Muscle of leg (tissue), 11 donors: Measurements from ENCODE around the gene PSMD13. TPM values are rescaled to one million over a fixed set of nuclear protein-coding genes. Genes with fewer than 3 reads are reported as not detected.
A peak's percentile ranks its signal among the peaks of the same experiment; 100 is the strongest.

Experiments used
- DNase-seq: peaks from one replicate; pipeline ENCODE4 v3.0.0; 2013
- H3K27ac ChIP-seq: one replicate; pipeline ENCODE4 v1.5.1; 2013; ENCODE audit warnings: mild to moderate bottlenecking, low read length, control low read depth
- H3K27me3 ChIP-seq: one replicate; pipeline ENCODE4 v1.6.1; 2013; ENCODE audit warnings: low read length; ENCODE audit not compliant: control insufficient read depth, insufficient read depth
- H3K36me3 ChIP-seq: one replicate; pipeline ENCODE4 v1.6.1; 2013; ENCODE audit warnings: low read length; ENCODE audit not compliant: control insufficient read depth, insufficient read depth
- H3K4me1 ChIP-seq: one replicate; pipeline ENCODE4 v1.6.1; 2013; ENCODE audit warnings: low read length; ENCODE audit not compliant: control insufficient read depth, insufficient read depth
- H3K4me3 ChIP-seq: one replicate; pipeline ENCODE4 v1.5.1; 2013; ENCODE audit warnings: low read length, control low read depth
- H3K9me3 ChIP-seq: replicated peaks from 2 replicates; pipeline ENCODE4 v1.6.1; 2013; ENCODE audit warnings: low read depth, low read length; ENCODE audit not compliant: control insufficient read depth
- WGBS: methylation state at CpG from one replicate; pipeline ENCODE4 v1.1.5; 2013; ENCODE audit warnings: missing lambda C conversion rate; ENCODE audit not compliant: insufficient coverage; 5-methylcytosine and 5-hydroxymethylcytosine counted together
- polyA plus RNA-seq, 8 donors: library from polyadenylated mRNA; unstranded; fragments of 120-200 nt; gene quantifications; one replicate each; pipeline versions ENCODE4 v1.2.1 to v1.2.3, GENCODE V29; 2013; ENCODE audit warnings: inconsistent platforms in 1 of 8, low replicate concordance in 1 of 8; ENCODE audit not compliant: insufficient read length in 8 of 8, insufficient read depth in 1 of 8
- total RNA-seq: library from RNA; stranded (reverse); fragments of 120-200 nt; gene quantifications from one replicate; pipeline ENCODE4 v1.2.4, GENCODE V29; 2013

PSMD13 gene
- total and polyA plus RNA-seq, 9 donors = 82.6 to 115 (median 106) TPM

DNA sequence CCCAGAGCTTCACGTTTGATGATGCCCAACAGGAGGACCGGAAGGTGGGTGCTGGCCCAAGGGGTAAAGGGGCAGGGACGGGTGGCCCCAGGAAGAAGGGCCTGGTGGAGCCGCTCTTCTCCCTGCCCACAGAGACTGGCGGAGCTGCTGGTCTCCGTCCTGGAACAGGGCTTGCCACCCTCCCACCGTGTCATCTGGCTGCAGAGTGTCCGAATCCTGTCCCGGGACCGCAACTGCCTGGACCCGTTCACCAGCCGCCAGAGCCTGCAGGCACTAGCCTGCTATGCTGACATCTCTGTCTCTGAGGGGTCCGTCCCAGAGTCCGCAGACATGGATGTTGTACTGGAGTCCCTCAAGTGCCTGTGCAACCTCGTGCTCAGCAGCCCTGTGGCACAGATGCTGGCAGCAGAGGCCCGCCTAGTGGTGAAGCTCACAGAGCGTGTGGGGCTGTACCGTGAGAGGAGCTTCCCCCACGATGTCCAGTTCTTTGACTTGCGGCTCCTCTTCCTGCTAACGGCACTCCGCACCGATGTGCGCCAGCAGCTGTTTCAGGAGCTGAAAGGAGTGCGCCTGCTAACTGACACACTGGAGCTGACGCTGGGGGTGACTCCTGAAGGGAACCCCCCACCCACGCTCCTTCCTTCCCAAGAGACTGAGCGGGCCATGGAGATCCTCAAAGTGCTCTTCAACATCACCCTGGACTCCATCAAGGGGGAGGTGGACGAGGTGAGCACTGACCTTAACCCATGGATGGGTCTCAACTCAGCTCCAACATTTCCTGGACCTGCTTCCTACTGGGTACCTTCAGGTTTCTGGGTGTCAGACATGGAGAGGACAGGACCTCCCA lies 27.3 kb upstream of the PSMD13 start:
- 50% methylated on average over 23 of the region's 29 CpGs for WGBS
- Histone ChIP-seq H3K36me3 (peaks cover 61% of the 10 kb centered on the region), H3K27me3 (no peaks in the 10 kb centered on the region), H3K4me1 (peaks cover 40% of the 10 kb centered on the region), H3K27ac (peak overlapping the region; percentile 35), H3K9me3 (no peaks in the 10 kb centered on the region), H3K4me3 (peak overlapping the region; percentile 95)
- peak; percentile 14 for DNase-seq

DNA sequence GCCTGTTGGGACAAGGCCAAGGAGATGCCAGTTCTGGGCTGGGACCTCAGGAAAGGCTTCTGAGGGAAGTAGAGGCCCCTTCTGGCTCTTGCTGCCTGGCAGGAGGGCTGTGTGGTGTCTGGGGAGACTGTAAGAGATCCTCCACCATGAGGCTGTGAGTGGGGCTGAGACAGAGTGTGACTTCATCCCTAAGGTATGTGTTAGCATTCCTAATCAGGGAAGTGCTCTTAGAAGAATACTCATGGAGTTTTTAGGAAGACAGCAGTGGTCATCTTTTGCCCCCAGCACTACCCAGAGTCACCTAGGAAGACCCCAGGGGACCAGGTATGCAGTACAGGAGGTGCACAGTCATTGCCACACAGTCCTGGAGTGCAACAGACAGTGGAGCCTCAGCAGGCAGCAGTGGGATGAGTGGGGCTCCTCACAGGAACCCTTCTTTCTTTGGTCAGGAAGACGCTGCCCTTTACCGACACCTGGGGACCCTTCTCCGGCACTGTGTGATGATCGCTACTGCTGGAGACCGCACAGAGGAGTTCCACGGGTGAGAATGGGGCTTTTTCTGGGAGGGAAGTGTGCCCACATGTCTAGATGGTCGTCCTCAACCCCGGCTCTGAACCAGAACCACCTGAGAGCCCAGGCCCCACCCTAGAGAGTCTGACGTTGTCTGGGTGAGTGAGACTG lies 26.5 kb upstream of the PSMD13 start:
- H3K4me3 ChIP-seq = no peak overlapping the region
- H3K27ac ChIP-seq = no peak overlapping the region
- peaks cover 60% of the 10 kb centered on the region for H3K36me3 ChIP-seq
- H3K9me3 ChIP-seq = no peaks in the 10 kb centered on the region
- DNase-seq = peak; percentile 25
- WGBS = 87% methylated on average over 9 of the region's 9 CpGs
- H3K27me3 ChIP-seq = no peaks in the 10 kb centered on the region
- H3K4me1 ChIP-seq = peaks cover 36% of the 10 kb centered on the region

DNA sequence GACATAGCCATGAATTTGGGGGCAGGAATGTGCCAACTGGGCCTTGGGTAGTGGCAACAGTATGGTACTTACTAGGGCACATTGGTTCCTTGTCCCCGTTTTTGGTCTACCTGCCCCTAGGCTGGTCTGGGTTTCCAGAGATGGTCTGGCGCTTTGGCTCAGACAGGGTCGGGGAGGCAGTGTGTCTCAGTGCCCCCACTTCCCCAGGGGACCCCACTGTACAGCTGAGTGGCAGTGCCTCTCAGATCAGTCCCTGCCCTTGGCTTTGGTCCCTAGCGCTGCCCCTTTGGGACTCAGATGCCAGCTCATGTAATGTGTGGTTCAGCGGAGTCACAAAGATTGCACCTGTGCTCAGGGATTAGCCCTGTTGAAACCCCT lies 26.0 kb upstream of the PSMD13 start:
- no peak overlapping the region for H3K4me3 ChIP-seq
- 97% methylated on average over 4 of the region's 5 CpGs for WGBS
- H3K4me1 ChIP-seq = peaks cover 31% of the 10 kb centered on the region

DNA sequence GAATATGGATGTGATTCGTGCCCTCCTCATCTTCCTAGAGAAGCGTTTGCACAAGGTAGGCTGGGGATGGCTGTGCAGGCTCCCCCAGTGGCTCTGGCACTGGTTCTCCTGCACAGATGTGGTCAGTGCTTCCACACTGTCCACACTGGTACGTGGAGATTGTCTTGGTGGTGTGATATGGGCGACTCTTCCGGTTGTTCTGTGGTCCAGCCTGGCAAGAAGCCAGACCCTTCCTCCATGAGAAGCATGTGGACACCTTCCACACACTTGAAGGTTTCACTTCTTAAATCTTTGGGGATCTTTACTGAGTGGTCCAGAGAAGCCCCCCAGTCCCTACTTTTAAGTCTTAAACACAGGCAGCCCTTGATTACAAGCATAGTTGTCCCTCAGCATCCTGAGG lies 25.5 kb upstream of the PSMD13 start:
- WGBS = 62% methylated on average over 3 of the region's 5 CpGs
- H3K4me3 ChIP-seq = no peak overlapping the region
- H3K9me3 ChIP-seq = no peaks in the 10 kb centered on the region
- DNase-seq = no peak
- no peak overlapping the region for H3K27ac ChIP-seq
- peaks cover 65% of the 10 kb centered on the region for H3K36me3 ChIP-seq
- no peaks in the 10 kb centered on the region for H3K27me3 ChIP-seq
- peaks cover 25% of the 10 kb centered on the region for H3K4me1 ChIP-seq

More for the DNA sequence above, 26.0 kb upstream of the PSMD13 start:
- H3K36me3 ChIP-seq = peaks cover 60% of the 10 kb centered on the region
- no peaks in the 10 kb centered on the region for H3K9me3 ChIP-seq
- DNase-seq = peak; percentile 12
- no peak overlapping the region for H3K27ac ChIP-seq
- no peaks in the 10 kb centered on the region for H3K27me3 ChIP-seq

DNA sequence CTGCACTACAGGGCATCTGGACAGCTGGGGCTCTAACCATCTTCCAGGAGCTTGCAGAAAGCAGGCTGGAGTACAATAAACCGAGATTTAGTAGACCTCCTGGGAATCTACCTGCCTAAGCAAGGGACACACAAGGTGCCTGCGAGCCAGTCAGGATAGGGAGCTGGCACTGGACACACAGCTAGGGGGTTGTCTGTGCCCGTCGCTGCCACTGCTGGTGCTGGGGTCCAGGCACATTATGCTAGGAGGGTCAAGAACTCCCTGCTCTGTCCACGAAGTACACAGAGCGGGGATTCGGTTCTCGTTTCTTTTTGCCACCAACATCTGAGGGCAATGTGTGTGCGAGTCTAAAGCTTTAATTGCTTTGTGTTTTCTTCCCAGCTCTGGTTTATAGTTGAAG lies 25.0 kb upstream of the PSMD13 start:
- H3K36me3 ChIP-seq = peaks cover 69% of the 10 kb centered on the region

DNA sequence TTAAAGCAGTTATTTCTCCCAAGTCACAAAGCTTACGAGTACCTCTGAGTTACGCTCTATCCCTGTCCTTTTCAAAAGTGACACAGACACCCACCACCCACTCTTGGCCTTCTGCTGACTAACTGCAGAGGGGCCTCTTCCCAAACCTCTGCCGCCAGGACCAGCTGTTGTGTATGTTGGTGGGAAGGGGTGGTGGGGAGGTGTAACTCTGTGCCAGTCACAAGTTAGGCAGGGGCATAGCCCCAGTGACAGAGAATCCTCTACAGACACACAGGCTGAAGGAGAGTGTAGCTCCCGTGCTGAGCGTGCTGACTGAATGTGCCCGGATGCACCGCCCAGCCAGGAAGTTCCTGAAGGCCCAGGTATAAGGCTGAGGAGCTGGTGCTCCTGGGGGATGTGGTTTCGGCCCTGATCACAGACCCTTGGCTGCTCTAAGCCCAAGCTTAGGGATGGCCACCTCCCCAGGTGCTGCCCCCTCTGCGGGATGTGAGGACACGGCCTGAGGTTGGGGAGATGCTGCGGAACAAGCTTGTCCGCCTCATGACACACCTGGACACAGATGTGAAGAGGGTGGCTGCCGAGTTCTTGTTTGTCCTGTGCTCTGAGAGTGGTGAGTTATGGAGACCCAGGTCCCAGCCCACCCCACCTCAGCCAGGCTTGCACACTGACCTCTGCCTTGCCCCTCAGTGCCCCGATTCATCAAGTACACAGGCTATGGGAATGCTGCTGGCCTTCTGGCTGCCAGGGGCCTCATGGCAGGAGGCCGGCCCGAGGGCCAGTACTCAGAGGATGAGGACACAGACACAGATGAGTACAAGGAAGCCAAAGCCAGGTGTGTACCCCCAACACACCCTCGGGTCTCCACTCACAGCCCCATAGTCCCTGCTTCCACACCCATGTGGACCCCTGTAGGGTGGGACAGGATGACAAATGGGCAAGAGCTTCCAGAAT lies 24.4 kb upstream of the PSMD13 start:
- Histone ChIP-seq H3K4me1 (peaks cover 21% of the 10 kb centered on the region), H3K27me3 (no peaks in the 10 kb centered on the region)
- WGBS = 89% methylated on average over 4 of the region's 17 CpGs

More for the DNA sequence above, 25.0 kb upstream of the PSMD13 start:
- Histone ChIP-seq H3K4me1 (peaks cover 21% of the 10 kb centered on the region), H3K9me3 (no peaks in the 10 kb centered on the region), H3K27ac (no peak overlapping the region), H3K27me3 (no peaks in the 10 kb centered on the region), H3K4me3 (no peak overlapping the region)
- DNase-seq = no peak
- WGBS = 87% methylated on average over 4 of the region's 9 CpGs

DNA sequence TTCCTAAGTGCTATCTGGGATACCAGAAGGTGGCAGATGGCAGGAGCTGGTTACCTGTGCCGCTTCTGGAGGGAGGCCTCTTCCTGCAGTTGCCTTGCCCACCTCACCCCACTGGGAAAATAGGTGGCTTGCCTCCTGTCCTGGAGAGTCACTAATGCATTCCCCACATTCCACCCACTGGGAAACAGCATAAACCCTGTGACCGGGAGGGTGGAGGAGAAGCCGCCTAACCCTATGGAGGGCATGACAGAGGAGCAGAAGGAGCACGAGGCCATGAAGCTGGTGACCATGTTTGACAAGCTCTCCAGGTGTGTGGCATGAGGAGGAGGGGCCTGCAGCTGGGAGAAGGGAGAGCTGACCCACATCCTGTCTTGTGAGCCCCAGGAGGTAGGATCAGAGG lies 23.7 kb upstream of the PSMD13 start:
- 81% methylated on average over 3 of the region's 4 CpGs for WGBS
- no peak for DNase-seq
- H3K27ac ChIP-seq = no peak overlapping the region
- H3K27me3 ChIP-seq = no peaks in the 10 kb centered on the region
- H3K4me1 ChIP-seq = peaks cover 21% of the 10 kb centered on the region
- H3K36me3 ChIP-seq = peaks cover 69% of the 10 kb centered on the region
- no peaks in the 10 kb centered on the region for H3K9me3 ChIP-seq
- H3K4me3 ChIP-seq = no peak overlapping the region

More for the DNA sequence above, 24.4 kb upstream of the PSMD13 start:
- H3K36me3 ChIP-seq = peaks cover 69% of the 10 kb centered on the region
- no peaks in the 10 kb centered on the region for H3K9me3 ChIP-seq
- no peak overlapping the region for H3K4me3 ChIP-seq
- DNase-seq = no peak
- H3K27ac ChIP-seq = no peak overlapping the region

DNA sequence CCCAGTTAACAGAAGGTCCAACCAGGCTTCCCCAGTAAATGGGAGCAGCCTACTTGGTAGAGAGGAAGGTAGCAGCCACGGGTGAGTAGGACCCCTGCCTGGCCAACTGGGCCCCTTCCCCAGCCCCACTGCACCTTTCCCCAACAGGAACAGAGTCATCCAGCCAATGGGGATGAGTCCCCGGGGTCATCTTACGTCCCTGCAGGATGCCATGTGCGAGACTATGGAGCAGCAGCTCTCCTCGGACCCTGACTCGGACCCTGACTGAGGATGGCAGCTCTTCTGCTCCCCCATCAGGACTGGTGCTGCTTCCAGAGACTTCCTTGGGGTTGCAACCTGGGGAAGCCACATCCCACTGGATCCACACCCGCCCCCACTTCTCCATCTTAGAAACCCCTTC lies 22.7 kb upstream of the PSMD13 start:
- Histone ChIP-seq H3K9me3 (no peaks in the 10 kb centered on the region), H3K27me3 (no peaks in the 10 kb centered on the region), H3K36me3 (peaks cover 73% of the 10 kb centered on the region), H3K27ac (no peak overlapping the region), H3K4me1 (peaks cover 21% of the 10 kb centered on the region), H3K4me3 (no peak overlapping the region)
- 83% methylated on average over 6 of the region's 7 CpGs for WGBS
- no peak for DNase-seq

DNA sequence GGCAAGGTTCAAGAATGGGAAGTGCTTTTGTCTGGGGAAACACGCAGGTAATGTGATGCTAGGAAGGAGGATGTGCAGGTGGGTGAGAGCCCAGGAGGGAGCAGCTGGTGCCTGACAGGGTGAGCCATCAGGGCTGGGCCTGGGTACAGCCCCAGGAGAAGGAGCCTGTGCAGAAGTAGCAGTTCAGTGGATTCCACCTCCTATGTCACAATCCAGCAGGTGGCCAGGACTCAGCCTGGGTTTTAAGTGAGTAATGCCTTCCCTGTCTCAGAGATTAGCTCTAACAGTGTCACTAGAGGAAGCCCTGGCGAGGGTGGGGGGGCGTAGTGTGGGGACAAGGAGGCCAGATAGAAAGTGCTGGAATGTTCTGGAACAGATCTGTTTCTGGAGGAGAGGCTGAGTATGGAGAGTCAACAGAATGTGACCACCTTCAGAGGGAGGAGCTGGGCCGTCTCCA lies 21.2 kb upstream of the PSMD13 start:
- no peaks in the 10 kb centered on the region for H3K27me3 ChIP-seq
- 74% methylated on average over 4 of the region's 4 CpGs for WGBS
- DNase-seq = no peak
- H3K36me3 ChIP-seq = peaks cover 64% of the 10 kb centered on the region
- no peak overlapping the region for H3K27ac ChIP-seq
- no peak overlapping the region for H3K4me3 ChIP-seq
- peaks cover 6% of the 10 kb centered on the region for H3K4me1 ChIP-seq
- no peaks in the 10 kb centered on the region for H3K9me3 ChIP-seq
